Ovary (tissue), 9 donors: ENCODE results near the gene PSMG1. TPM values are rescaled to one million over a fixed set of nuclear protein-coding genes. Genes with fewer than 3 reads are reported as not detected.

Experiments
- DNase-seq, 5 donors: peaks; one replicate each; pipeline ENCODE4 v3.0.0-alpha.2; 2019 to 2020
- H3K27ac ChIP-seq, 2 donors: fragments of 200-600 bp; one replicate each; pipeline versions ENCODE4 v1.5.1 to v1.8.0; 2019 to 2022
- H3K27me3 ChIP-seq: fragments of 200-600 bp; one replicate; pipeline ENCODE4 v1.8.0; 2022
- H3K36me3 ChIP-seq: fragments of 200-600 bp; sonication (generic); one replicate; pipeline ENCODE4 v1.5.1; 2019
- H3K4me1 ChIP-seq: one replicate; pipeline ENCODE4 v1.8.1; 2013; ENCODE audit warnings: mild to moderate bottlenecking, moderate library complexity; ENCODE audit not compliant: insufficient read depth
- H3K4me3 ChIP-seq: fragments of 200-600 bp; sonication (generic); one replicate; pipeline ENCODE4 v1.5.1; 2017
- H3K9me3 ChIP-seq, 2 donors: fragments of 200-600 bp in 1 of 2; sonication (generic) in 1 of 2; one replicate each; pipeline versions ENCODE4 v1.5.1 to v1.8.1; 2013 to 2019; ENCODE audit warnings: mild to moderate bottlenecking in 1 of 2, moderate library complexity in 1 of 2
- CTCF ChIP-seq, 3 donors: fragments of 450-650 bp in 2 of 3; fragments of 200-600 bp in 1 of 3; IDR thresholded peaks; one replicate each; pipeline versions ENCODE4 v1.5.1 to v1.8.0; 2016 to 2022; ENCODE audit warnings: antibody characterized with exemption in 3 of 3, mild to moderate bottlenecking in 1 of 3
- EP300 ChIP-seq: sonication (generic); formaldehyde crosslinking; IDR thresholded peaks from one replicate; pipeline ENCODE4 v1.6.1; 2017; ENCODE audit warnings: antibody characterized with exemption
- POLR2A ChIP-seq: fragments of 450-650 bp; IDR thresholded peaks from one replicate; pipeline ENCODE4 v1.6.1; 2017; ENCODE audit warnings: antibody characterized with exemption, mild to moderate bottlenecking, moderate library complexity
- WGBS, 3 donors: extraction: QIAGEN DNeasy Blood & Tissue Kit in 1 of 3; methylation state at CpG; one replicate each; pipeline versions ENCODE4 v1.1.5 to v1.1.7; 2013 to 2017; 5-methylcytosine and 5-hydroxymethylcytosine counted together
- intact Hi-C, 4 donors: fragments of 100-400 bp; cut with DNase I; formaldehyde crosslinking; loops; one replicate each; pipeline versions ENCODE4 v1.11.0 to v1.15.1; 2022 to 2023
- polyA plus RNA-seq, 2 donors: library from polyadenylated mRNA; stranded (reverse); fragments of 200-250 nt in 1 of 2; fragments of 350-450 nt in 1 of 2; fragmentation: Illumina TruSeq in 1 of 2; extraction: RNeasy Lipid Tissue Mini Kit (QIAGEN cat#74804) in 1 of 2; gene quantifications; one replicate each; pipeline ENCODE4 v1.2.3, GENCODE V29; 2013 to 2014
- total RNA-seq, 7 donors: library from RNA; depleted of rRNA in 2 of 7; stranded (reverse); fragments of >200 nt in 2 of 7; fragmentation: NEBNext Ultra II Directional in 3 of 7; extraction: Animal tissue kit (Norgen Biotek cat#: 25700) in 3 of 7; gene quantifications; one replicate each; pipeline versions ENCODE4 v1.1.0 to v1.2.4, GENCODE V29; 2016 to 2023
- donor health status: DM: no; HTN: no; CAD: no; lungs with moderate emphysema.
- donor health status: DM: no; HTN: no; CAD: no.
- donor health status: Bipolar disorder and iron deficiency.
- donor health status: DM: yes; HTN: yes; CAD: no.
- donor health status: DM: no; HTN: no; CAD: no.
- donor health status: DM: yes; HTN: yes; CAD: no.

PSMG1 gene
- total and polyA plus RNA-seq, 9 donors: 16.2 to 45.5 (median 32.2) TPM

GRCh38 chr21:39198800-39199199 is 15.5 kb upstream of the PSMG1 start:
- intact Hi-C loops: no loop called here
- Histone ChIP-seq H3K27me3 (no peaks in the 10 kb centered on the region), H3K4me3 (no peak overlapping the region), H3K9me3 (no peaks in the 10 kb centered on the region), H3K36me3 (no peaks in the 10 kb centered on the region), H3K4me1 (no peaks in the 10 kb centered on the region), H3K27ac (no peak overlapping the region)
- 82 to 89% (median 82%) methylated on average over 2 of the region's 2 CpGs for WGBS, 3 donors
- no peak for TF ChIP-seq POLR2A
- no peak for TF ChIP-seq EP300
- TF ChIP-seq CTCF (IDR thresholded peaks at IDR 0.05): no peak
- DNase-seq: no peak

GRCh38 chr21:39197448-39198233 is 14.4 kb upstream of the PSMG1 start:
- no peaks in the 10 kb centered on the region for H3K9me3 ChIP-seq
- no peaks in the 10 kb centered on the region for H3K36me3 ChIP-seq
- H3K4me3 ChIP-seq: no peak overlapping the region
- TF ChIP-seq POLR2A (no peak), EP300 (no peak), CTCF (IDR thresholded peaks at IDR 0.05) (no peak)
- 84 to 91% (median 89%) methylated on average over 5 of the region's 5 CpGs for WGBS, 3 donors
- H3K27me3 ChIP-seq: no peaks in the 10 kb centered on the region
- no peak overlapping the region for H3K27ac ChIP-seq
- H3K4me1 ChIP-seq: no peaks in the 10 kb centered on the region
- intact Hi-C loops: no loop called here
- no peak for DNase-seq

DNA sequence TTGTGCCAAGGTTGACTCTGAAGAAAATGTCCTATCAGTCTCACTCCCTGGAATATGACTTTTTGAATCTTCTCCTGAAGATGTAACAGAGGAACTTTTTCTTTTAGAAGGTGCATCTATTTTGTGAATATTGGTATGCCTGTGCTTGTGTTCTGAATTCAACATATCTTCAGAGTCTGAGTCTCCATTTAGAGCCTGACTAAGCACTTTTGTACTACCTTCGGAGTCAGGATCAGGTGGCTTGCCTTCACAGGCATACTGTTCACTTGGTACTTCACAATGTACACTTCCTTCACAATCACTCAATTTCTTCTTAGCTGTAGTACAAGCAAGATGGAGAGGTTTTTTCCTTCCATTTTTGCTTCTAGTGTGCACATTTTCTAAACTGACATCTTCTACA is 13.6 kb upstream of the PSMG1 start:
- TF ChIP-seq EP300: no peak
- no peak for TF ChIP-seq POLR2A
- no peak for TF ChIP-seq CTCF (IDR thresholded peaks at IDR 0.05)
- Histone ChIP-seq H3K27me3 (no peaks in the 10 kb centered on the region), H3K27ac (no peak overlapping the region), H3K4me3 (no peak overlapping the region), H3K9me3 (no peaks in the 10 kb centered on the region), H3K4me1 (no peaks in the 10 kb centered on the region), H3K36me3 (no peaks in the 10 kb centered on the region)
- 91 to 97% (median 95%) methylated on average over 1 of the region's 1 CpG for WGBS, 3 donors
- DNase-seq: no peak
- intact Hi-C loops: no loop called here

GRCh38 chr21:39196310-39196709 is 13.1 kb upstream of the PSMG1 start:
- intact Hi-C loops: no loop called here
- WGBS, 3 donors: 83 to 89% (median 86%) methylated on average over 7 of the region's 7 CpGs
- Histone ChIP-seq H3K4me1 (no peaks in the 10 kb centered on the region), H3K27me3 (no peaks in the 10 kb centered on the region), H3K27ac (no peak overlapping the region), H3K9me3 (no peaks in the 10 kb centered on the region), H3K4me3 (no peak overlapping the region), H3K36me3 (no peaks in the 10 kb centered on the region)
- DNase-seq: no peak
- TF ChIP-seq POLR2A (no peak), CTCF (IDR thresholded peaks at IDR 0.05) (no peak), EP300 (no peak)
